Transverse colon (tissue), 4 donors: Measurements from ENCODE around the gene DYNC2H1. TPM values are rescaled to one million over a fixed set of nuclear protein-coding genes. Genes with fewer than 3 reads are reported as not detected.

Source experiments
- DNase-seq: peaks from one replicate; pipeline ENCODE4 v3.0.0-alpha.2; 2019
- H3K27ac ChIP-seq, 4 donors: fragments of 200-600 bp; sonication (generic); 2 replicates each; pipeline ENCODE4 v1.5.1; 2016 to 2018; ENCODE audit warnings: inconsistent platforms in 4 of 4
- H3K27me3 ChIP-seq: fragments of 200-600 bp; sonication (generic); 2 replicates; pipeline ENCODE4 v1.5.1; 2017; ENCODE audit warnings: inconsistent platforms
- H3K36me3 ChIP-seq, 4 donors: fragments of 200-600 bp; sonication (generic); 2 replicates each; pipeline ENCODE4 v1.5.1; 2017 to 2019; ENCODE audit warnings: inconsistent platforms in 4 of 4
- H3K4me1 ChIP-seq, 4 donors: fragments of 200-600 bp; sonication (generic); 2 replicates each; pipeline ENCODE4 v1.5.1; 2017 to 2020; ENCODE audit warnings: inconsistent platforms in 4 of 4
- H3K4me3 ChIP-seq, 4 donors: fragments of 200-600 bp; sonication (generic); 1 replicate in 1 of 4; 2 replicates in 3 of 4; pipeline versions ENCODE4 v1.5.1 to v1.6.1; 2017 to 2019; ENCODE audit warnings: inconsistent platforms in 4 of 4
- H3K9me3 ChIP-seq, 2 donors: fragments of 200-600 bp; sonication (generic); 2 replicates each; pipeline ENCODE4 v1.5.1; 2017 to 2019; ENCODE audit warnings: inconsistent platforms in 2 of 2
- CTCF ChIP-seq, 5 experiments: fragments of 200-600 bp in 3 of 5; fragments of 450-650 bp in 2 of 5; sonication (generic) in 3 of 5; IDR thresholded peaks; 1 replicate in 2 of 5; 2 replicates in 3 of 5; pipeline ENCODE4 v1.5.1; 2016 to 2017; ENCODE audit warnings: antibody characterized with exemption in 5 of 5, inconsistent platforms in 3 of 5, mild to moderate bottlenecking in 2 of 5, moderate library complexity in 1 of 5
- EP300 ChIP-seq: sonication (generic); formaldehyde crosslinking; IDR thresholded peaks from one replicate; pipeline ENCODE4 v1.6.1; 2017; ENCODE audit warnings: antibody characterized with exemption, low read depth
- POLR2A ChIP-seq: fragments of 450-650 bp; IDR thresholded peaks from one replicate; pipeline ENCODE4 v1.6.1; 2016; ENCODE audit warnings: antibody characterized with exemption, mild to moderate bottlenecking, moderate library complexity
- POLR2AphosphoS5 ChIP-seq, 3 donors: sonication (generic); formaldehyde crosslinking; IDR thresholded peaks; one replicate each; pipeline ENCODE4 v1.6.1; 2016; ENCODE audit warnings: antibody characterized with exemption in 3 of 3
- WGBS, 2 donors: methylation state at CpG; one replicate each; pipeline ENCODE4 v1.1.5; 2018; ENCODE audit warnings: low coverage in 1 of 2; 5-methylcytosine and 5-hydroxymethylcytosine counted together
- in situ Hi-C, 4 donors: fragments of 200-750 bp; cut with MboI; loops; one replicate each; pipeline versions ENCODE4 v1.15.0 to v1.15.1; 2017; ENCODE audit warnings: low sequenced_read_pairs in 3 of 4, low pct_ligation_motif_present in 1 of 4, low pct_unique_long_range_greater_than_20kb in 1 of 4
- intact Hi-C: fragments of 100-400 bp; cut with DNase I; formaldehyde crosslinking; loops from one replicate; pipeline ENCODE4 v1.15.1; 2023; ENCODE audit warnings: low total_unique reads
- total RNA-seq, 4 donors: library from RNA; depleted of rRNA; stranded (reverse); fragments of >200 nt; gene quantifications; one replicate each; pipeline ENCODE4 v1.1.0, GENCODE V29; 2016

DYNC2H1 gene
- total RNA-seq, 4 donors from 2014 or later, result 4.2 to 10.8 (median 4.7) TPM

GRCh38 chr11:103079833-103080232 lies 29.4 kb upstream of the DYNC2H1 start:
- Histone ChIP-seq H3K27ac (no peak overlapping the region), H3K4me3 (no peak overlapping the region), H3K4me1 (no peaks in the 10 kb centered on the region), H3K9me3 (no peaks in the 10 kb centered on the region), H3K36me3 (peaks cover 0 to 35% (median 3%) of the 10 kb centered on the region in 4 donors), H3K27me3 (no peaks in the 10 kb centered on the region)
- TF ChIP-seq CTCF (IDR thresholded peaks at IDR 0.05) (no peak), POLR2AphosphoS5 (IDR thresholded peaks at IDR 0.05) (no peak), EP300 (no peak), POLR2A (no peak)
- intact Hi-C loops (no loop called here), in situ Hi-C loops (no loop called here)
- WGBS, 2 donors, result 56 to 59% methylated on average over 1 of the region's 1 CpG
- no peak for DNase-seq

GRCh38 chr11:103085758-103086365 lies 23.4 kb upstream of the DYNC2H1 start:
- in situ Hi-C loops, result no loop called here

GRCh38 chr11:103086461-103086860 lies 22.8 kb upstream of the DYNC2H1 start:
- DNase-seq, result no peak
- no peak overlapping the region for H3K27ac ChIP-seq
- peaks cover 12 to 24% (median 18%) of the 10 kb centered on the region in 4 donors for H3K4me1 ChIP-seq
- H3K4me3 ChIP-seq, result no peak overlapping the region
- TF ChIP-seq POLR2A (no peak), CTCF (IDR thresholded peaks at IDR 0.05) (no peak), EP300 (no peak), POLR2AphosphoS5 (IDR thresholded peaks at IDR 0.05) (no peak)
- intact Hi-C loops (no loop called here), in situ Hi-C loops (no loop called here)
- H3K36me3 ChIP-seq, result peaks cover 0 to 15% (median 0%) of the 10 kb centered on the region in 4 donors
- H3K27me3 ChIP-seq, result no peaks in the 10 kb centered on the region
- no peaks in the 10 kb centered on the region for H3K9me3 ChIP-seq

More at GRCh38 chr11:103085758-103086365, 23.4 kb upstream of the DYNC2H1 start:
- DNase-seq, result no peak
- H3K4me1 ChIP-seq, result peaks cover 8 to 20% (median 15%) of the 10 kb centered on the region in 4 donors
- intact Hi-C loops, result no loop called here
- WGBS, 2 donors, result 86 to 87% methylated on average over 1 of the region's 1 CpG
- TF ChIP-seq CTCF (IDR thresholded peaks at IDR 0.05) (no peak), EP300 (no peak), POLR2A (no peak), POLR2AphosphoS5 (IDR thresholded peaks at IDR 0.05) (no peak)
- no peak overlapping the region for H3K4me3 ChIP-seq
- H3K36me3 ChIP-seq, result peaks cover 0 to 15% (median 0%) of the 10 kb centered on the region in 4 donors
- H3K27me3 ChIP-seq, result no peaks in the 10 kb centered on the region
- H3K27ac ChIP-seq, result no peak overlapping the region
- H3K9me3 ChIP-seq, result no peaks in the 10 kb centered on the region

- WGBS, 2 donors, result 0 to 1% methylated on average over 2 to 26 of the region's 26 CpGs
- peaks cover 29% of the 10 kb centered on the region for H3K27me3 ChIP-seq
- no peaks in the 10 kb centered on the region for H3K9me3 ChIP-seq
- intact Hi-C loops, result no loop called here
- TF ChIP-seq CTCF (IDR thresholded peaks at IDR 0.05) (no peak), EP300 (no peak), POLR2A (no peak), POLR2AphosphoS5 (IDR thresholded peaks at IDR 0.05) (no peak)
- peak; percentile 35 for DNase-seq
- peak overlapping the region; percentile 89 to 94 (median 91) for H3K27ac ChIP-seq
- H3K36me3 ChIP-seq, result no peaks in the 10 kb centered on the region
- H3K4me3 ChIP-seq, result peak overlapping the region; percentile 87 to 99 (median 92)
- peaks cover 12 to 30% (median 19%) of the 10 kb centered on the region in 4 donors for H3K4me1 ChIP-seq
- in situ Hi-C loops, result no loop called here
These were observed 18.0 kb upstream of the DYNC2H1 start for GRCh38 chr11:103091064-103091800.
